Measurements from ENCODE around the gene PLA2G4E. TPM values are rescaled to one million over a fixed set of nuclear protein-coding genes. Genes with fewer than 3 reads are reported as not detected.

The PLA2G4E gene
- total RNA-seq, 1 experiment from 2014 or later: not detected

GRCh38 chr15:41970456-41970855, 50.4 kb downstream of the PLA2G4E start:
- in situ Hi-C loops (cut with HindIII; ENCODE audit: low pct_unique_long_range_greater_than_20kb, low sequenced_read_pairs): no loop called here
- intact Hi-C loops (cut with micrococcal nuclease; ENCODE audit: unreplicated experiment): no loop called here
- H3K27me3 ChIP-seq (ENCODE audit: control insufficient read depth, insufficient read depth, low read length): no peaks in the 10 kb centered on the region
- TF ChIP-seq SIN3A (IDR thresholded peaks at IDR 0.05; ENCODE audit: borderline replicate concordance, insufficient read depth, low read depth, low read length) (no peak), TCF7L2 (IDR thresholded peaks at IDR 0.05; ENCODE audit: low read depth, low read length) (no peak), CTCF (IDR thresholded peaks at IDR 0.05) (no peak), REST (IDR thresholded peaks at IDR 0.05; ENCODE audit: insufficient read depth in 1 of 2, low read depth in 2 of 2, low read length in 1 of 2) (no peak), POLR2AphosphoS5 (IDR thresholded peaks at IDR 0.05; ENCODE audit: low read depth, low read length) (no peak)
- DNase-seq (ENCODE audit: low read depth, low spot score) (no peak), ATAC-seq (no peak)
- peak overlapping the region; percentile 85 to 88 for H3K4me3 ChIP-seq (ENCODE audit: low read depth in 2 of 2, low read length in 2 of 2)
- POLR2A ChIA-PET: no interaction called here
- CTCF ChIA-PET: no interaction called here
- H3K27ac ChIP-seq (ENCODE audit: low read length): peak overlapping the region; percentile 81
- no peaks in the 10 kb centered on the region; the same call in 1 of the 2 replicates for H3K36me3 ChIP-seq (ENCODE audit: control insufficient read depth, insufficient read depth, low read length)
- BruUV-seq (replicated peaks): TSS peak; percentile 69
- H3K9me3 ChIP-seq (ENCODE audit: control insufficient read depth, insufficient read depth, low read depth, low read length): no peaks in the 10 kb centered on the region
- peaks cover 29% of the 10 kb centered on the region; the same call in 1 of the 2 replicates for H3K4me1 ChIP-seq (ENCODE audit: control insufficient read depth, insufficient read depth, low read length)

- in situ Hi-C loops (cut with HindIII; ENCODE audit: low pct_unique_long_range_greater_than_20kb, low sequenced_read_pairs): no loop called here
- no peaks in the 10 kb centered on the region; the same call in 1 of the 2 replicates for H3K36me3 ChIP-seq (ENCODE audit: control insufficient read depth, insufficient read depth, low read length)
- no peak for DNase-seq (ENCODE audit: low read depth, low spot score)
- H3K27ac ChIP-seq (ENCODE audit: low read length): peak overlapping the region; percentile 81
- ChIA-PET CTCF (no interaction called here), POLR2A (no interaction called here)
- intact Hi-C loops (cut with micrococcal nuclease; ENCODE audit: unreplicated experiment): no loop called here
- TF ChIP-seq TCF7L2 (IDR thresholded peaks at IDR 0.05; ENCODE audit: low read depth, low read length) (no peak), POLR2AphosphoS5 (IDR thresholded peaks at IDR 0.05; ENCODE audit: low read depth, low read length) (no peak), SIN3A (IDR thresholded peaks at IDR 0.05; ENCODE audit: borderline replicate concordance, insufficient read depth, low read depth, low read length) (no peak), CTCF (IDR thresholded peaks at IDR 0.05) (no peak), REST (IDR thresholded peaks at IDR 0.05; ENCODE audit: insufficient read depth in 1 of 2, low read depth in 2 of 2, low read length in 1 of 2) (no peak)
- H3K4me3 ChIP-seq (ENCODE audit: low read depth in 2 of 2, low read length in 2 of 2): peak overlapping the region; percentile 85 to 88
- H3K9me3 ChIP-seq (ENCODE audit: control insufficient read depth, insufficient read depth, low read depth, low read length): no peaks in the 10 kb centered on the region
- peaks cover 29% of the 10 kb centered on the region; the same call in 1 of the 2 replicates for H3K4me1 ChIP-seq (ENCODE audit: control insufficient read depth, insufficient read depth, low read length)
- no peak for ATAC-seq
- H3K27me3 ChIP-seq (ENCODE audit: control insufficient read depth, insufficient read depth, low read length): no peaks in the 10 kb centered on the region
- BruUV-seq (replicated peaks): no TSS peak
These were observed 50.9 kb downstream of the PLA2G4E start for GRCh38 chr15:41969851-41970431.
